WTC11 (cell line): Measurements from ENCODE around the gene SLK. TPM values are rescaled to one million over a fixed set of nuclear protein-coding genes. Genes with fewer than 3 reads are reported as not detected.

Experiments
- ATAC-seq: fragments of 200-7000 bp; cut with Tn5 transposase; 2 replicates; pipeline ENCODE4 v1.10.0; 2021; ENCODE audit warnings: mild to moderate bottlenecking, moderate library complexity
- CTCF ChIA-PET: fragments of 300-600 bp; sonication (Branson Sonifier 250); formaldehyde crosslinking; loops from one replicate; lab custom pipeline; 2021; ENCODE audit warnings: antibody characterized with exemption; lab: Charles Lee
- POLR2A ChIA-PET: fragments of 350-600 bp; sonication (Branson Sonifier 250); formaldehyde crosslinking; loops from one replicate; lab custom pipeline; 2021; ENCODE audit warnings: antibody characterized with exemption; lab: Charles Lee
- DNase-seq: peaks from one replicate; pipeline ENCODE4 v3.0.0; 2021; ENCODE audit warnings: low spot score
- H3K27ac Mint-ChIP-seq: 2 replicates; pipeline ENCODE4 v1.8.0; 2021; ENCODE audit warnings: mixed read lengths
- H3K27me3 Mint-ChIP-seq: 2 replicates; pipeline ENCODE4 v1.8.0; 2021; ENCODE audit warnings: low read depth, mild to moderate bottlenecking, moderate library complexity, mixed read lengths
- H3K36me3 Mint-ChIP-seq: 2 replicates; pipeline ENCODE4 v1.8.0; 2021; ENCODE audit warnings: mixed read lengths
- H3K4me1 Mint-ChIP-seq: 2 replicates; pipeline ENCODE4 v1.8.0; 2022; ENCODE audit warnings: mixed read lengths
- H3K4me3 Mint-ChIP-seq: 2 replicates; pipeline ENCODE4 v1.8.0; 2021; ENCODE audit warnings: mild to moderate bottlenecking, moderate library complexity, mixed read lengths
- H3K9me3 Mint-ChIP-seq: 2 replicates; pipeline ENCODE4 v1.8.0; 2021; ENCODE audit warnings: mixed read lengths
- AR ChIP-seq: fragments of 250-450 bp; sonication (Bioruptor Pico); IDR thresholded peaks from 2 replicates; pipeline ENCODE4 v1.9.0; 2021; ENCODE audit warnings: mild to moderate bottlenecking
- ESRRA ChIP-seq: sonication (generic); formaldehyde crosslinking; IDR thresholded peaks from 2 replicates; pipeline ENCODE4 v1.8.1; 2022; ENCODE audit warnings: mild to moderate bottlenecking, missing genetic modification reagents, borderline replicate concordance
- FOXJ3 ChIP-seq: sonication (generic); formaldehyde crosslinking; IDR thresholded peaks from 2 replicates; pipeline ENCODE4 v1.9.0; 2021; ENCODE audit warnings: missing genetic modification reagents, mild to moderate bottlenecking, borderline replicate concordance
- IRF2 ChIP-seq: sonication (generic); formaldehyde crosslinking; IDR thresholded peaks from 2 replicates; pipeline ENCODE4 v1.8.0; 2022; ENCODE audit warnings: low read depth, missing genetic modification reagents, borderline replicate concordance
- JAZF1 ChIP-seq: fragments of 250-450 bp; sonication (Bioruptor Pico); IDR thresholded peaks from 2 replicates; pipeline ENCODE4 v1.9.0; 2021; ENCODE audit warnings: moderate library complexity, mild to moderate bottlenecking, inconsistent platforms
- NFATC4 ChIP-seq: fragments of 250-450 bp; sonication (Bioruptor Pico); IDR thresholded peaks from 2 replicates; pipeline ENCODE4 v1.9.0; 2021; ENCODE audit warnings: mild to moderate bottlenecking
- PRDM15 ChIP-seq: sonication (generic); formaldehyde crosslinking; IDR thresholded peaks from 2 replicates; pipeline ENCODE4 v1.8.0; 2022; ENCODE audit warnings: missing genetic modification reagents
- STAT6 ChIP-seq: sonication (generic); formaldehyde crosslinking; conservative IDR thresholded peaks from 2 replicates; pipeline ENCODE4 v1.8.1; 2023; ENCODE audit warnings: mild to moderate bottlenecking, low read depth, missing genetic modification reagents, moderate library complexity
- USF1 ChIP-seq: sonication (generic); formaldehyde crosslinking; IDR thresholded peaks from 2 replicates; pipeline ENCODE4 v1.8.0; 2022; ENCODE audit warnings: mild to moderate bottlenecking, missing genetic modification reagents
- ZNF138 ChIP-seq: sonication (generic); formaldehyde crosslinking; conservative IDR thresholded peaks from 2 replicates; pipeline ENCODE4 v1.8.1; 2022; ENCODE audit warnings: mild to moderate bottlenecking, moderate library complexity, missing genetic modification reagents
- ZNF219 ChIP-seq: sonication (generic); formaldehyde crosslinking; IDR thresholded peaks from 2 replicates; pipeline ENCODE4 v1.8.0; 2023; ENCODE audit warnings: missing genetic modification reagents, mild to moderate bottlenecking, borderline replicate concordance
- ZNF232 ChIP-seq: sonication (generic); formaldehyde crosslinking; IDR thresholded peaks from 2 replicates; pipeline ENCODE4 v1.8.0; 2022; ENCODE audit warnings: mild to moderate bottlenecking, missing genetic modification reagents
- ZNF317 ChIP-seq: sonication (generic); formaldehyde crosslinking; IDR thresholded peaks from 2 replicates; pipeline ENCODE4 v1.8.1; 2023; ENCODE audit warnings: low read depth, mild to moderate bottlenecking, moderate library complexity, missing genetic modification reagents, borderline replicate concordance
- ZNF671 ChIP-seq: fragments of 250-450 bp; sonication (Bioruptor Pico); IDR thresholded peaks from 2 replicates; pipeline ENCODE4 v1.8.0; 2021; ENCODE audit warnings: mild to moderate bottlenecking
- total RNA-seq: library from RNA; stranded (reverse); gene quantifications from 3 replicates; pipeline ENCODE4 v1.2.3, GENCODE V29; 2021
- TF ChIP-seq, protein P1 (sequence below): sonication (generic); formaldehyde crosslinking; IDR thresholded peaks from 2 replicates; pipeline ENCODE4 v1.8.1; 2022; ENCODE audit warnings: mild to moderate bottlenecking, moderate library complexity, missing genetic modification reagents
- TF ChIP-seq, protein P2 (sequence below): sonication (generic); formaldehyde crosslinking; IDR thresholded peaks from 2 replicates; pipeline ENCODE4 v1.8.0; 2022; ENCODE audit warnings: mild to moderate bottlenecking, missing genetic modification reagents
- TF ChIP-seq, protein P3 (sequence below): sonication (generic); formaldehyde crosslinking; IDR thresholded peaks from 2 replicates; pipeline ENCODE4 v1.8.1; 2023; ENCODE audit warnings: mild to moderate bottlenecking, missing genetic modification reagents, moderate library complexity

Gene SLK
- total RNA-seq, 1 experiment from 2014 or later = 19.2 TPM

GRCh38 chr10:104014176-104014575 lies 47.2 kb downstream of the SLK start:
- Mint-ChIP-seq H3K27ac (no peak overlapping the region), H3K4me1 (peaks cover 11% of the 10 kb centered on the region; the same call in 1 of the 2 replicates), H3K27me3 (no peaks in the 10 kb centered on the region), H3K4me3 (no peak overlapping the region), H3K9me3 (no peaks in the 10 kb centered on the region)
- ATAC-seq (no peak), DNase-seq (no peak)
- ChIA-PET CTCF (interaction anchor here (1.6 kb wide), 1 partner anchor 14 kb away, joined by 5 read pairs; no protein-coding TSS in a partner anchor), POLR2A (no interaction called here)
- TF ChIP-seq, protein P1, sequence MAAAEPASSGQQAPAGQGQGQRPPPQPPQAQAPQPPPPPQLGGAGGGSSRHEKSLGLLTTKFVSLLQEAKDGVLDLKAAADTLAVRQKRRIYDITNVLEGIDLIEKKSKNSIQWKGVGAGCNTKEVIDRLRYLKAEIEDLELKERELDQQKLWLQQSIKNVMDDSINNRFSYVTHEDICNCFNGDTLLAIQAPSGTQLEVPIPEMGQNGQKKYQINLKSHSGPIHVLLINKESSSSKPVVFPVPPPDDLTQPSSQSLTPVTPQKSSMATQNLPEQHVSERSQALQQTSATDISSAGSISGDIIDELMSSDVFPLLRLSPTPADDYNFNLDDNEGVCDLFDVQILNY (CRISPR knock-in tag) = no peak
- no peak for TF ChIP-seq PRDM15 (CRISPR knock-in tag)
- TF ChIP-seq NFATC4 (CRISPR knock-in tag) = no peak
- no peak for TF ChIP-seq ZNF138 (CRISPR knock-in tag)
- TF ChIP-seq, protein P2, sequence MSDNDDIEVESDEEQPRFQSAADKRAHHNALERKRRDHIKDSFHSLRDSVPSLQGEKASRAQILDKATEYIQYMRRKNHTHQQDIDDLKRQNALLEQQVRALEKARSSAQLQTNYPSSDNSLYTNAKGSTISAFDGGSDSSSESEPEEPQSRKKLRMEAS (CRISPR knock-in tag) = no peak
- TF ChIP-seq FOXJ3 (CRISPR knock-in tag) = no peak
- TF ChIP-seq, all 79 proteins: peak for 0
- H3K36me3 Mint-ChIP-seq = no peaks in the 10 kb centered on the region

GRCh38 chr10:104016661-104017060 lies 49.7 kb downstream of the SLK start:
- H3K27me3 Mint-ChIP-seq = no peaks in the 10 kb centered on the region
- H3K4me1 Mint-ChIP-seq = peaks cover 6% of the 10 kb centered on the region; the same call in 1 of the 2 replicates
- ChIA-PET CTCF (interaction anchor here (2.5 kb wide), 1 partner anchor 12 kb away, joined by 10 read pairs; no protein-coding TSS in a partner anchor), POLR2A (no interaction called here)
- 0 out of 2 replicates have a peak overlapping the region, but pooled peaks have one; percentile 20 for H3K27ac Mint-ChIP-seq
- H3K36me3 Mint-ChIP-seq = peaks cover 12% of the 10 kb centered on the region
- no peak for DNase-seq
- no peaks in the 10 kb centered on the region for H3K9me3 Mint-ChIP-seq
- no peak for ATAC-seq
- no peak overlapping the region for H3K4me3 Mint-ChIP-seq
- TF ChIP-seq ZNF232 (CRISPR knock-in tag) (no peak), STAT6 (CRISPR knock-in tag) (no peak), JAZF1 (CRISPR knock-in tag) (no peak), USF1 (CRISPR knock-in tag) (no peak), PRDM15 (CRISPR knock-in tag) (no peak), AR (CRISPR knock-in tag) (no peak), ESRRA (CRISPR knock-in tag) (no peak), ZNF317 (CRISPR knock-in tag) (no peak), ZNF671 (CRISPR knock-in tag) (no peak), IRF2 (CRISPR knock-in tag) (no peak), ZNF219 (CRISPR knock-in tag) (no peak)
- TF ChIP-seq, protein P3, sequence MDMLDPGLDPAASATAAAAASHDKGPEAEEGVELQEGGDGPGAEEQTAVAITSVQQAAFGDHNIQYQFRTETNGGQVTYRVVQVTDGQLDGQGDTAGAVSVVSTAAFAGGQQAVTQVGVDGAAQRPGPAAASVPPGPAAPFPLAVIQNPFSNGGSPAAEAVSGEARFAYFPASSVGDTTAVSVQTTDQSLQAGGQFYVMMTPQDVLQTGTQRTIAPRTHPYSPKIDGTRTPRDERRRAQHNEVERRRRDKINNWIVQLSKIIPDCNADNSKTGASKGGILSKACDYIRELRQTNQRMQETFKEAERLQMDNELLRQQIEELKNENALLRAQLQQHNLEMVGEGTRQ (CRISPR knock-in tag) = no peak
